DND-41 (cell line): ENCODE data around the gene SLC22A31.

Experiments used
- ATAC-seq: fragments of 200-7000 bp; cut with Tn5 transposase; 3 replicates; pipeline ENCODE4 v1.9.1; 2021; ENCODE audit warnings: low read depth; ENCODE audit not compliant: insufficient read depth
- DNase-seq: peaks from one replicate; pipeline ENCODE4 v3.0.0-alpha.2; 2020
- H2AFZ ChIP-seq: 2 replicates; pipeline ENCODE4 v1.6.0; 2012; ENCODE audit warnings: low read depth, low read length
- H3K27ac ChIP-seq: 2 replicates; pipeline ENCODE4 v1.5.1; 2012; ENCODE audit warnings: low read length, inconsistent platforms
- H3K27me3 ChIP-seq: fragments of 200-600 bp; sonication (generic); 2 replicates; pipeline ENCODE4 v1.6.0; 2012; ENCODE audit warnings: low read length, mild to moderate bottlenecking, inconsistent platforms; ENCODE audit not compliant: insufficient read depth, poor library complexity
- H3K36me3 ChIP-seq: 2 replicates; pipeline ENCODE4 v1.5.1; 2012; ENCODE audit warnings: low read length, inconsistent platforms; ENCODE audit not compliant: insufficient read depth
- H3K4me1 ChIP-seq: 2 replicates; pipeline ENCODE4 v1.5.1; 2012; ENCODE audit warnings: mild to moderate bottlenecking, low read length; ENCODE audit not compliant: insufficient read depth
- H3K4me2 ChIP-seq: 2 replicates; pipeline ENCODE4 v1.6.0; 2012; ENCODE audit warnings: mild to moderate bottlenecking, moderate library complexity, low read length, inconsistent platforms; ENCODE audit not compliant: insufficient read depth
- H3K4me3 ChIP-seq, 2 experiments: fragments of 200-600 bp in 1 of 2; shearing (Covaris generic) in 1 of 2; 2 replicates each; pipeline ENCODE4 v1.5.1; 2012 to 2016; ENCODE audit warnings: inconsistent platforms in 2 of 2, low read length in 2 of 2, mild to moderate bottlenecking in 2 of 2, low read depth in 1 of 2, moderate library complexity in 1 of 2
- H3K79me2 ChIP-seq: 2 replicates; pipeline ENCODE4 v1.6.0; 2012; ENCODE audit warnings: low read length, inconsistent platforms; ENCODE audit not compliant: insufficient read depth
- H3K9ac ChIP-seq: 2 replicates; pipeline ENCODE4 v1.6.0; 2012; ENCODE audit warnings: low read depth, mild to moderate bottlenecking, inconsistent platforms, low read length, moderate library complexity
- H3K9me3 ChIP-seq: 2 replicates; pipeline ENCODE4 v1.5.1; 2012; ENCODE audit warnings: low read length, moderate library complexity, mild to moderate bottlenecking, inconsistent platforms; ENCODE audit not compliant: insufficient read depth, severe bottlenecking
- H4K20me1 ChIP-seq: 2 replicates; pipeline ENCODE4 v1.6.0; 2012; ENCODE audit warnings: low read length; ENCODE audit not compliant: insufficient read depth
- CTCF ChIP-seq: IDR thresholded peaks from 2 replicates; pipeline ENCODE4 v1.5.1; 2012; ENCODE audit warnings: borderline replicate concordance, low read length, moderate library complexity, mild to moderate bottlenecking; ENCODE audit not compliant: poor library complexity, severe bottlenecking; ENCODE audit errors: extremely low read depth
- EZH2 ChIP-seq: IDR thresholded peaks from 3 replicates; pipeline ENCODE4 v1.6.1; 2012; ENCODE audit warnings: borderline replicate concordance, low read depth, mild to moderate bottlenecking, moderate library complexity, low read length, inconsistent platforms; ENCODE audit not compliant: severe bottlenecking

SLC22A31 gene

GRCh38 chr16:89159066-89159849, 41.1 kb downstream of the SLC22A31 start:
- H3K4me1 ChIP-seq = no peaks in the 10 kb centered on the region

GRCh38 chr16:89157778-89158177, 42.6 kb downstream of the SLC22A31 start:
- no peaks in the 10 kb centered on the region for H4K20me1 ChIP-seq
- no peak overlapping the region for H2AFZ ChIP-seq
- no peaks in the 10 kb centered on the region for H3K27me3 ChIP-seq
- no peak overlapping the region for H3K9ac ChIP-seq
- no peak for TF ChIP-seq EZH2
- TF ChIP-seq CTCF = no peak
- no peaks in the 10 kb centered on the region for H3K36me3 ChIP-seq
- peaks cover 11% of the 10 kb centered on the region for H3K9me3 ChIP-seq
- H3K4me3 ChIP-seq = no peak overlapping the region
- H3K4me1 ChIP-seq = no peaks in the 10 kb centered on the region
- ATAC-seq (no peak), DNase-seq (no peak)
- no peaks in the 10 kb centered on the region for H3K79me2 ChIP-seq
- no peak overlapping the region for H3K27ac ChIP-seq
- H3K4me2 ChIP-seq = no peak overlapping the region

More at GRCh38 chr16:89159066-89159849, 41.1 kb downstream of the SLC22A31 start:
- Histone ChIP-seq H2AFZ (no peak overlapping the region), H3K79me2 (no peaks in the 10 kb centered on the region), H3K4me2 (no peak overlapping the region), H3K36me3 (no peaks in the 10 kb centered on the region), H3K4me3 (no peak overlapping the region), H4K20me1 (no peaks in the 10 kb centered on the region), H3K27ac (no peak overlapping the region), H3K9ac (no peak overlapping the region), H3K27me3 (no peaks in the 10 kb centered on the region), H3K9me3 (peaks cover 11% of the 10 kb centered on the region)
- DNase-seq (no peak), ATAC-seq (no peak)
- TF ChIP-seq CTCF = no peak
- TF ChIP-seq EZH2 = no peak

- Histone ChIP-seq H3K4me2 (no peak overlapping the region), H3K27ac (no peak overlapping the region), H2AFZ (no peak overlapping the region), H3K4me1 (no peaks in the 10 kb centered on the region), H3K27me3 (no peaks in the 10 kb centered on the region), H3K36me3 (no peaks in the 10 kb centered on the region), H3K79me2 (no peaks in the 10 kb centered on the region), H3K4me3 (no peak overlapping the region), H3K9ac (no peak overlapping the region), H3K9me3 (peaks cover 11% of the 10 kb centered on the region), H4K20me1 (no peaks in the 10 kb centered on the region)
- ATAC-seq (no peak), DNase-seq (no peak)
- TF ChIP-seq EZH2 (no peak), CTCF (no peak)
Observed at GRCh38 chr16:89156740-89157645, 43.3 kb downstream of the SLC22A31 start.
